GM19099 (cell line): ENCODE measurements around the gene NBPF9.
"Not testable (repeated sequence)": the region's sequence is repeated elsewhere in the genome, so short reads cannot be mapped to it uniquely, and the experiment has no call there.

Source experiments
- POLR2A ChIP-seq: IDR thresholded peaks from 3 replicates; pipeline ENCODE4 v1.6.1; 2011; ENCODE audit warnings: low read depth; ENCODE audit not compliant: insufficient read length; ENCODE audit errors: extremely low read depth

NBPF9 gene, protein sequence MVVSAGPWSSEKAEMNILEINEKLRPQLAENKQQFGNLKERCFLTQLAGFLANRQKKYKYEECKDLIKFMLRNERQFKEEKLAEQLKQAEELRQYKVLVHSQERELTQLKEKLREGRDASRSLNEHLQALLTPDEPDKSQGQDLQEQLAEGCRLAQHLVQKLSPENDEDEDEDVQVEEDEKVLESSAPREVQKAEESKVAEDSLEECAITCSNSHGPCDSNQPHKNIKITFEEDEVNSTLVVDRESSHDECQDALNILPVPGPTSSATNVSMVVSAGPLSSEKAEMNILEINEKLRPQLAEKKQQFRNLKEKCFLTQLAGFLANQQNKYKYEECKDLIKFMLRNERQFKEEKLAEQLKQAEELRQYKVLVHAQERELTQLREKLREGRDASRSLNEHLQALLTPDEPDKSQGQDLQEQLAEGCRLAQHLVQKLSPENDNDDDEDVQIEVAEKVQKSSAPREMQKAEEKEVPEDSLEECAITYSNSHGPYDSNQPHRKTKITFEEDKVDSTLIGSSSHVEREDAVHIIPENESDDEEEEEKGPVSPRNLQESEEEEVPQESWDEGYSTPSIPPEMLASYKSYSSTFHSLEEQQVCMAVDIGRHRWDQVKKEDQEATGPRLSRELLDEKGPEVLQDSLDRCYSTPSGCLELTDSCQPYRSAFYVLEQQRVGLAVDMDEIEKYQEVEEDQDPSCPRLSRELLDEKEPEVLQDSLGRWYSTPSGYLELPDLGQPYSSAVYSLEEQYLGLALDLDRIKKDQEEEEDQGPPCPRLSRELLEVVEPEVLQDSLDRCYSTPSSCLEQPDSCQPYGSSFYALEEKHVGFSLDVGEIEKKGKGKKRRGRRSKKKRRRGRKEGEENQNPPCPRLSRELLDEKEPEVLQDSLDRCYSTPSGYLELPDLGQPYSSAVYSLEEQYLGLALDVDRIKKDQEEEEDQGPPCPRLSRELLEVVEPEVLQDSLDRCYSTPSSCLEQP (N-terminal part only)

DNA sequence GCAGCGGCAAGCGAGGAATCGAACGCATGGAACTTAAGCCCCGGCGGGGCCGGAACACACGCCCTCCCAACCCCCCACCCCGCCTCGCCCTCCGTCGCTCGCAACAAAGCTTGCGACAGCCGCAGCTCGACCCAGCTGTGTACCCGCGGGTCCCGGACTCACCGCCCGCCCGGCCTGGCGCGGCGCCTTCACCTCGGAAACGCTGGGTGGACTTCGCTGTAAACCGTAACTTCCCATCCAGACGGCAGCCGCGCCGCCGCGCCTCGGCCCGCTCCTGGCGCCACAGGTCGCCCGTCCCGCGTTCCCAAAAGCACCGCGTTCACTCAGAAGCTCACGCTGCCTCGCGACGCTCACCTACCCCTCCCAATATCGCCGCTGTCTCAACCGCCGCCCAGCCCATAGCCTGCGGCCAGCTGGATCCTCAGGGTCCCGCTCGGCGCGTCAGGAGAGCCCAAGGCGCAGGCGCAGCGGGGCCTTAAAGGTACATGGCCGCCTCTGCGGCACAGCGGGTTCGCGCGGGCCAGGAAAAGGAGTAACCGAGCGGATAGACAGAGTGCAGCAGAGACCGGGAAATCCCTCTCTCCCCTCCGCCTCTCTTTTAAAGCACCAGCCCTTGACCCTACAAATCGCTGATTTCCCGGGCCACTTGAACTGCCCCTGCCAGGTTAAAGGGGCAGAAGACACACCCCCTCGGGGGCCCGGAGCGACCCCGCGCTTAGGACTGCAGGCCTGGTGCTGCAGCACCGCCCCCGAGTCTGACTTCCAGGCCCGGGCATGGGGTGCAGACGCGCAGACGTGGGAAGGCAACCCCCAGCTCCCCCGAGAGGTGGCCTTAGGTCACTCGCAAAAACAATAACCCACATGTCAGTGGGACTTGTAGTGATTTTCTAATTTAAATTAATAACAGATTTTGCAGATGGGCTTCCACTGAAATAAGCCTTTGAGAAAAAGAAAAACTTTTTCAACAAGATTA, at the start of gene NBPF9:
NBPF9 (minus strand) TSS at position 443 of the 973 bp plus-strand sequence. CDS start 21,412 bp downstream, outside the sequence.
- not testable (repeated sequence) for TF ChIP-seq POLR2A
